ENCODE measurements around the gene KLRB1. TPM values are rescaled to one million over a fixed set of nuclear protein-coding genes. Genes with fewer than 3 reads are reported as not detected.
"Not testable (repeated sequence)": the region's sequence is repeated elsewhere in the genome, so short reads cannot be mapped to it uniquely, and the experiment has no call there.

KLRB1 gene
- total RNA-seq, 1 donor from 2014 or later, result 1.4 TPM

DNA sequence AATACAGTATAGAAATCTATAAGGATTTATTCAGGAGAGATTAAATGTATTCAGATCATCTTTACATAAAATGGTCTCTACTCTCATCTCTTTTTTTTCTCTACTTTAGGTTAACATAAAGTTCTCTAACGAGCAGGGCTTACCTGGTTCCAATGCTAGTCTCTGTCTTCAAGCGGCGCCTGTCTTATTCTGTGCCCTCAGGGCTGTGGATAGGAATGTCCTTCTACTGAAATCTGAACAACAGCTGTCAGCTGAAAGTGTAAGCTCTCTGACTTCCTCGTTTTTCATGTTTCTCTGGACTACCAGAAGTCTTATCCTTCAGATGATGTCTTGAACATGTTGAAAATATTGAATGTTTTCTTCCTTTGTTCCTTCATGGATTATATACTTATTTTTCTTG, 62.2 kb downstream of the KLRB1 start:
- intact Hi-C loops (cut with micrococcal nuclease), result not testable (repeated sequence)

Other genes starting within 250 kb of the KLRB1 start
- 407 and 420 TPM in 2 replicates for gene CLEC2D, start 61.8 kb upstream of the KLRB1 start, total RNA-seq
- gene CLECL1, start 125.2 kb upstream of the KLRB1 start, total RNA-seq, result 5.0 and 7.9 TPM in 2 replicates
- 98.9 and 106 TPM in 2 replicates for gene CD69, start 153.0 kb upstream of the KLRB1 start, total RNA-seq
- 0.24 and 0.37 TPM in 2 replicates for gene KLRF1, start 219.6 kb upstream of the KLRB1 start, total RNA-seq